GF-D8 (cell line): ENCODE results near the gene TRAPPC5.

Source experiments
- DNase-seq: peaks from one replicate; lab custom pipeline; 2025; lab: John Stamatoyannopoulos, UW

Gene TRAPPC5

GRCh38 chr19:7701049-7701653 is 20.5 kb downstream of the TRAPPC5 start:
- no peak for DNase-seq

- DNase-seq: no peak
Measured at GRCh38 chr19:7701654-7702457, 21.2 kb downstream of the TRAPPC5 start, which contains the start of gene FCER2. Gene FCER2, minus strand, starts transcription at chr19:7702131. Its CDS starts 2,371 bp downstream, at chr19:7699760.

- DNase-seq: no peak
Measured at GRCh38 chr19:7703332-7703731, 22.7 kb downstream of the TRAPPC5 start.

- DNase-seq: no peak
Measured at GRCh38 chr19:7704280-7705060, 23.8 kb downstream of the TRAPPC5 start.

- DNase-seq: no peak
Measured at GRCh38 chr19:7705387-7706187, 25.0 kb downstream of the TRAPPC5 start.

GRCh38 chr19:7706188-7706954 is 25.7 kb downstream of the TRAPPC5 start:
- DNase-seq: no peak

GRCh38 chr19:7706955-7707456 is 26.4 kb downstream of the TRAPPC5 start:
- no peak for DNase-seq

GRCh38 chr19:7709932-7710460 is 29.4 kb downstream of the TRAPPC5 start:
- no peak for DNase-seq

GRCh38 chr19:7710616-7711015 is 30.0 kb downstream of the TRAPPC5 start:
- DNase-seq: no peak

- no peak for DNase-seq
Measured at GRCh38 chr19:7715671-7716070, 35.0 kb downstream of the TRAPPC5 start.

- DNase-seq: no peak
Measured at GRCh38 chr19:7716762-7717161, 36.1 kb downstream of the TRAPPC5 start.

GRCh38 chr19:7718668-7719067 is 38.0 kb downstream of the TRAPPC5 start:
- no peak for DNase-seq

GRCh38 chr19:7720351-7720750 is 39.7 kb downstream of the TRAPPC5 start:
- no peak for DNase-seq

GRCh38 chr19:7722231-7722651 is 41.6 kb downstream of the TRAPPC5 start:
- no peak for DNase-seq

- DNase-seq: no peak
Measured at GRCh38 chr19:7725791-7726190, 45.2 kb downstream of the TRAPPC5 start.

- no peak for DNase-seq
Measured at GRCh38 chr19:7729211-7729610, 48.6 kb downstream of the TRAPPC5 start.

- DNase-seq: no peak
Measured at GRCh38 chr19:7729831-7730285, 49.2 kb downstream of the TRAPPC5 start.

- no peak for DNase-seq
Measured at GRCh38 chr19:7730286-7731217, 49.9 kb downstream of the TRAPPC5 start.

- DNase-seq: no peak
Measured at GRCh38 chr19:7731218-7731595, 50.6 kb downstream of the TRAPPC5 start.
